Neutrophil (primary cell): ENCODE data around the gene AQP9.
A peak's percentile ranks its signal among the peaks of the same experiment; 100 is the strongest.

Source experiments
- H3K27ac ChIP-seq: fragments of 200-600 bp; sonication (generic); 2 replicates; pipeline ENCODE4 v1.5.1; 2016; ENCODE audit warnings: mild to moderate bottlenecking, moderate library complexity
- H3K27me3 ChIP-seq: fragments of 200-600 bp; sonication (generic); 2 replicates; pipeline ENCODE4 v1.6.0; 2016; ENCODE audit warnings: mild to moderate bottlenecking
- H3K36me3 ChIP-seq: fragments of 200-600 bp; sonication (generic); 2 replicates; pipeline ENCODE4 v1.5.1; 2017
- H3K4me1 ChIP-seq, 2 experiments: fragments of 200-600 bp in 1 of 2; sonication (generic) in 1 of 2; 1 replicate in 1 of 2; 2 replicates in 1 of 2; pipeline versions ENCODE4 v1.5.1 to v1.6.1; 2013 to 2016; ENCODE audit warnings: low read depth in 1 of 2, low read length in 1 of 2, mild to moderate bottlenecking in 1 of 2, moderate library complexity in 1 of 2; ENCODE audit not compliant: control insufficient read depth in 1 of 2, insufficient read depth in 1 of 2
- H3K4me3 ChIP-seq, 2 experiments: fragments of 200-600 bp in 1 of 2; sonication (generic) in 1 of 2; 1 replicate in 1 of 2; 2 replicates in 1 of 2; pipeline ENCODE4 v1.5.1; 2013 to 2016; ENCODE audit warnings: low read depth in 1 of 2, low read length in 1 of 2, mild to moderate bottlenecking in 1 of 2, moderate library complexity in 1 of 2
- H3K9me3 ChIP-seq: fragments of 200-600 bp; sonication (generic); 2 replicates; pipeline ENCODE4 v1.5.1; 2016
- TF ChIP-seq, protein P1 (sequence below): fragments of 200-600 bp; sonication (generic); IDR thresholded peaks from 2 replicates; pipeline ENCODE4 v1.5.1; 2016; ENCODE audit warnings: antibody characterized with exemption

AQP9 gene

DNA sequence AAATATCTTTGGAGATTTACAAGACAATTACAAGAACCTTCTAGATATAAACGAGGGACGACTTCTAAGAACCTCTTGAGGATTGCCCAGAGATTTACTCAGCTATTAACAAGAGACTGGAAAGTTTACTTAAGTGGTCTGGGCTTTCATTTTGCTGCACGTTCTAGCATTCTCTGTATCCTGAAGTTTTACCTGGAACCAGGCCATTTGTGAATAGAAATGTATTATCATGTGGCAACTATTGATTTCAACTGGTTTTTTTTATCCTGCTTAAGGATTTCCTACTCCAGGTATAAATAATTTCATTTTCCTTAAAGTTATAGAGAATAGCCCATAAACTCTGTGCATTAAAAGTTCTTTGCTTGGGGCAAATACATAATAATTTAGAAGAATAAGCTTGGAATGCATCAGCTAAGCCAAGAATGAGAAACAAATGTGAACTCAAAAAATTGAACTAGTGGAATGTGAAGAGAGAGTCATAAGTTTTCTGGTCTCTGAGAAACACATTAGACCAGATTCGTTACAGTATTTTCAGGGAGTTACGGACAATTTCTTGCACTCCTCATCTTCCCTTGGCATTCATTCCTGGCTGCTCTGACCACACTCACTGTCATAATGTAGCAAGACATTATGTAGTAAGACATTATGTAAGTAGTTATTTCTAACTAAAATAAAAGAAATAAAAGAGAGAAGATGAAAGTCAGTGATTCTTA lies 1.3 kb downstream of the AQP9 start:
- peaks cover 32% of the 10 kb centered on the region for H3K36me3 ChIP-seq
- TF ChIP-seq, protein P1, sequence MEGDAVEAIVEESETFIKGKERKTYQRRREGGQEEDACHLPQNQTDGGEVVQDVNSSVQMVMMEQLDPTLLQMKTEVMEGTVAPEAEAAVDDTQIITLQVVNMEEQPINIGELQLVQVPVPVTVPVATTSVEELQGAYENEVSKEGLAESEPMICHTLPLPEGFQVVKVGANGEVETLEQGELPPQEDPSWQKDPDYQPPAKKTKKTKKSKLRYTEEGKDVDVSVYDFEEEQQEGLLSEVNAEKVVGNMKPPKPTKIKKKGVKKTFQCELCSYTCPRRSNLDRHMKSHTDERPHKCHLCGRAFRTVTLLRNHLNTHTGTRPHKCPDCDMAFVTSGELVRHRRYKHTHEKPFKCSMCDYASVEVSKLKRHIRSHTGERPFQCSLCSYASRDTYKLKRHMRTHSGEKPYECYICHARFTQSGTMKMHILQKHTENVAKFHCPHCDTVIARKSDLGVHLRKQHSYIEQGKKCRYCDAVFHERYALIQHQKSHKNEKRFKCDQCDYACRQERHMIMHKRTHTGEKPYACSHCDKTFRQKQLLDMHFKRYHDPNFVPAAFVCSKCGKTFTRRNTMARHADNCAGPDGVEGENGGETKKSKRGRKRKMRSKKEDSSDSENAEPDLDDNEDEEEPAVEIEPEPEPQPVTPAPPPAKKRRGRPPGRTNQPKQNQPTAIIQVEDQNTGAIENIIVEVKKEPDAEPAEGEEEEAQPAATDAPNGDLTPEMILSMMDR, result no peak
- peak overlapping the region; percentile 80 to 81 for H3K4me3 ChIP-seq
- peak overlapping the region; percentile 98 for H3K27ac ChIP-seq
- no peaks in the 10 kb centered on the region for H3K9me3 ChIP-seq
- peaks cover 1% of the 10 kb centered on the region for H3K27me3 ChIP-seq
- peaks cover 52 to 56% of the 10 kb centered on the region in 2 experiments for H3K4me1 ChIP-seq

DNA sequence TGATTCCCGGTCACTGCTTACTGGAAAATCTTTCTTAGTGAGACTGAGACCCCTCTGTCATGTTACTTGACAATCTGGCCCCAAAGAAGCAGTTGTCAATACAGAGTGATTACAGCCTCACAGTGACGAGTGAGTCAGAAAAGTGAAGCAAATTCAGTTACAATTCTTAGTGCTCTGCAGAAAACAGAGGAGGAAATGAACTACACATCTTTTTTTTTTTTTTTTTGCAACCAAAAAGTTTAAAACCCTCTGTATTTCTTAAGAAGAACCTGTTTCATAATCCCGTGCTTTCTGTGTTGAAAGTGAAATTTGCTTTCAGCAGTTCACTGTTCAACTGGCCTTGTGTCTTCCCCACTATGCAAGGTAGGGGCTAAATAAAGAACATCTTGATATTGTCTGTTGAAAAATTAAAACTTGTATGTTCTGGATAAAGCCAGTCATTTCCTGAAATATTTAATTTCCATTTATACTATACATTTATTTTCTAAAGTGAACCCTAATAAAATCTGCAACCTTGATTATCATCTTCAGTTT lies 1.9 kb downstream of the AQP9 start:
- peaks cover 58 to 63% of the 10 kb centered on the region in 2 experiments for H3K4me1 ChIP-seq
- H3K27ac ChIP-seq, result peak overlapping the region; percentile 98
- H3K27me3 ChIP-seq, result no peaks in the 10 kb centered on the region
- TF ChIP-seq, protein P1, result peak; percentile 15
- H3K36me3 ChIP-seq, result peaks cover 37% of the 10 kb centered on the region
- H3K9me3 ChIP-seq, result no peaks in the 10 kb centered on the region
- peak overlapping the region; percentile 80 to 81 for H3K4me3 ChIP-seq

DNA sequence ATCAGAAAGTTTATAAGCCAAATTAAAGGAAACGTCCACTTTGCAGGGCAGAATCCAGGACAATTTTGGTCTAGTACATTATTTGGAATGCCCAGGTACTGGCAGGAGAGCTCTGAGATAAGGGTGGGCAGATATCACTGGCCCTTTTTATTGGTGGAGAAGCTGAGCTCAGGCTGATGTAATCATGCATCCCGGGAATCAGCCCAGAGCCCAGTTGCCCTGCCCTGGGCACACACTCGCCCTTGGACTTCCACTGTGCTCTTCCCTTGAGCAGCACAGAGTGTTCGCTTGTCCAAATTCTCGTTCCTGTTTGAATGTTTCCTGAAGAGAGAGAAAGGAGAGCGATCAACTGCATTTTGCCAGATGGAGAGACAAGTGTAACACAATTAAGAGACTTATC lies 3.7 kb downstream of the AQP9 start:
- Histone ChIP-seq H3K4me1 (peaks cover 65 to 75% of the 10 kb centered on the region in 2 experiments), H3K36me3 (peaks cover 39% of the 10 kb centered on the region), H3K4me3 (peak overlapping the region; percentile 80 to 81), H3K9me3 (no peaks in the 10 kb centered on the region), H3K27me3 (no peaks in the 10 kb centered on the region), H3K27ac (peak overlapping the region; percentile 98)
- TF ChIP-seq, protein P1, result no peak

DNA sequence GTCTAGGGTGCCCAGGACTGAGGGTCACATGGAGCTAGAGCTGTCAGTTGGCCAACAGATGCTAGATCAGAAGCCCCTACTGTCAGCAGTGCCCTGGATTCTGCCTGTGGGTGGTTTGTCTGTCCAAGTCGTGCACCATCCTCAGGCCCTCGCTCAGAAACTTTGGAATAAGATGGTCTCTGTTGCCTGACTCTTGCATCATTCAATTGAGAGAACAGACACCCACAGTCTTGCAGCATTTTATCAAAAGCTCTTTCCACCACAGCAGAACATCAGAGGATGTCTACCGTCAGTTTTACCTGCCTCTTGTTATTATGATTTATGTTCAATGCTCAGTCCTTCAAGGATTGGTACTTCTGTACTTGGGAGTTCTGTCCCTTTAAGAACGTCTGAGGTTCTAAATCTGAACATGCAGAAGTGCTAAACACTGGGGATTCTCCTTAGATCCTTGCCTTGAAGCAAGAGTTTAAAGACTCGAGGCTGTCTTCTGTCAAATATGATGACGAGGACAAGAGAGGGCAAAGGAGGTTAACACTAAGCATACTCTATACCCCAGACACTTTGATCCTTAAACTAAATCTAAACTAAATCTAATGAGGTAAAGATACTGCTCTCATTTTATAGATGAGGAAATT lies 4.8 kb downstream of the AQP9 start:
- TF ChIP-seq, protein P1, result no peak
- H3K4me3 ChIP-seq, result peak overlapping the region; percentile 80 to 81
- H3K9me3 ChIP-seq, result no peaks in the 10 kb centered on the region
- H3K27ac ChIP-seq, result peak overlapping the region; percentile 98
- H3K36me3 ChIP-seq, result peaks cover 46% of the 10 kb centered on the region
- H3K27me3 ChIP-seq, result no peaks in the 10 kb centered on the region
- H3K4me1 ChIP-seq, result peaks cover 64 to 75% of the 10 kb centered on the region in 2 experiments

DNA sequence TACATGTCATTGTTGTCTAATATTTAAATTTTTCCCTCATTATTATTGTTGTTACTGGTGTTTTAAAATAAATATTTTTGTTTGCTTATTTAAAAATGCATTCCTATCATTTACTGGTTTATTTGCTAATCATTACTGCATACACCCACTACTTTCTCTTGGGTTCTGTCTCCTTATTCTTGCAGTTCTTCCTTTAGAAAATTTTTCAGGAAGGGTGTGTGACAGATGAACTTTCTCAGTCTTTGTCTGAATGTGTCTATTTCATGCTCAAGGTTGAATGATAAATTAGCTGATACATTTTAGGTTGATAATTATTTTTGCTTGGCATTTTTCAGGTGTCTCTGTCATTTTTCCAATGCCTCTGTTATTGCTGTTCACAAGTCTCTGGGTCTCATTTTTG lies 7.4 kb downstream of the AQP9 start:
- Histone ChIP-seq H3K27me3 (no peaks in the 10 kb centered on the region), H3K4me3 (peak overlapping the region; percentile 80 to 81), H3K36me3 (peaks cover 52% of the 10 kb centered on the region), H3K9me3 (no peaks in the 10 kb centered on the region), H3K4me1 (peaks cover 89 to 97% of the 10 kb centered on the region in 2 experiments), H3K27ac (peak overlapping the region; percentile 98)
- TF ChIP-seq, protein P1, result no peak
